ENCODE measurements around the gene EPO.

GRCh38 chr7:100694098-100694745 is 26.0 kb upstream of the EPO start, which contains the start of gene GIGYF1:
- TF ChIP-seq CTCF (IDR thresholded peaks at IDR 0.05) (no peak), POLR2AphosphoS5 (IDR thresholded peaks at IDR 0.05) (no peak), POLR2A (IDR thresholded peaks at IDR 0.05) (no peak)

Measured in suprapubic skin (tissue), 4 donors.